Keratinocyte (primary cell): Measurements from ENCODE around the gene ZBTB20. TPM values are rescaled to one million over a fixed set of nuclear protein-coding genes. Genes with fewer than 3 reads are reported as not detected.

Source experiments
- DNase-seq: peaks from one replicate; pipeline ENCODE4 v3.0.0-alpha.2; 2011; ENCODE audit warnings: low read depth, missing footprints, low spot score
- FAIRE-seq: peaks from 2 replicates; lab custom pipeline; 2011; peaks lifted over from hg19 to GRCh38; lab: Jason Lieb, UNC
- H2AFZ ChIP-seq: 2 replicates; pipeline ENCODE4 v1.6.0; 2012; ENCODE audit warnings: low read length, control low read depth, inconsistent platforms; ENCODE audit not compliant: control insufficient read depth
- H3K27ac ChIP-seq: 2 replicates; pipeline ENCODE4 v1.5.1; 2011; ENCODE audit warnings: low read length; ENCODE audit not compliant: control insufficient read depth, insufficient read depth
- H3K27me3 ChIP-seq: 3 replicates; pipeline ENCODE4 v1.6.0; 2011; ENCODE audit warnings: low read length; ENCODE audit not compliant: control insufficient read depth, insufficient read depth; ENCODE audit errors: extremely low read depth
- H3K36me3 ChIP-seq, 2 experiments: 2 replicates in 1 of 2; 3 replicates in 1 of 2; pipeline ENCODE4 v1.5.1; 2011; ENCODE audit warnings: low read length in 2 of 2, mild to moderate bottlenecking in 1 of 2; ENCODE audit not compliant: control insufficient read depth in 2 of 2, insufficient read depth in 2 of 2; ENCODE audit errors: extremely low read depth in 1 of 2
- H3K4me1 ChIP-seq: 3 replicates; pipeline ENCODE4 v1.5.1; 2011; ENCODE audit warnings: low read length; ENCODE audit not compliant: control insufficient read depth, insufficient read depth; ENCODE audit errors: extremely low read depth
- H3K4me2 ChIP-seq: 3 replicates; pipeline ENCODE4 v1.6.0; 2011; ENCODE audit warnings: low read depth, low read length; ENCODE audit not compliant: control insufficient read depth, insufficient read depth; ENCODE audit errors: extremely low read depth
- H3K4me3 ChIP-seq, 3 experiments: fragments of 200-600 bp in 1 of 3; sonication (generic) in 1 of 3; 2 replicates in 2 of 3; 3 replicates in 1 of 3; pipeline ENCODE4 v1.5.1; 2011 to 2016; ENCODE audit warnings: low read length in 3 of 3, mild to moderate bottlenecking in 3 of 3, control low read depth in 2 of 3, inconsistent platforms in 1 of 3, low read depth in 1 of 3, mixed read lengths in 1 of 3, mixed run types in 1 of 3, moderate library complexity in 1 of 3; ENCODE audit not compliant: control insufficient read depth in 2 of 3, insufficient read depth in 2 of 3; ENCODE audit errors: extremely low read depth in 1 of 3
- H3K79me2 ChIP-seq: 2 replicates; pipeline ENCODE4 v1.6.0; 2012; ENCODE audit warnings: low read length; ENCODE audit not compliant: control insufficient read depth, insufficient read depth
- H3K9ac ChIP-seq: 3 replicates; pipeline ENCODE4 v1.6.0; 2011; ENCODE audit warnings: low read length; ENCODE audit not compliant: control insufficient read depth, insufficient read depth; ENCODE audit errors: extremely low read depth
- H3K9me1 ChIP-seq: 3 replicates; pipeline ENCODE4 v1.6.0; 2011; ENCODE audit warnings: low read length; ENCODE audit not compliant: control insufficient read depth, insufficient read depth; ENCODE audit errors: extremely low read depth
- H3K9me3 ChIP-seq: 2 replicates; pipeline ENCODE4 v1.5.1; 2012; ENCODE audit warnings: low read depth, low read length; ENCODE audit not compliant: control insufficient read depth
- H4K20me1 ChIP-seq: 3 replicates; pipeline ENCODE4 v1.6.0; 2011; ENCODE audit warnings: low read length; ENCODE audit not compliant: control insufficient read depth, insufficient read depth; ENCODE audit errors: extremely low read depth
- EZH2 ChIP-seq: IDR thresholded peaks from one replicate; pipeline ENCODE4 v1.6.1; 2012; ENCODE audit warnings: inconsistent platforms, mild to moderate bottlenecking, low read length, moderate library complexity
- dilution Hi-C: fragments of 300-500 bp; cut with MboI; formaldehyde crosslinking; loops from one replicate; pipeline ENCODE4 v1.7.0; 2020; ENCODE audit warnings: low sequenced_read_pairs; ENCODE audit not compliant: extremely low pct_ligation_motif_present
- polyA plus RNA-seq, 5 experiments: library from polyadenylated mRNA; depleted of rRNA in 3 of 5; stranded (reverse) in 3 of 5; stranded (forward) in 1 of 5; unstranded in 1 of 5; fragments of >200 nt; gene quantifications; 1 replicate in 1 of 5; 2 replicates in 3 of 5; 3 replicates in 1 of 5; pipeline versions ENCODE4 v1.2.1 to v1.2.3, GENCODE V29; 2011 to 2012; ENCODE audit warnings: missing spikeins in 2 of 5, low read depth in 1 of 5, low replicate concordance in 1 of 5
- TF ChIP-seq, protein P1 (sequence below), 3 experiments: IDR thresholded peaks in 1 of 3; conservative IDR thresholded peaks in 1 of 3; optimal IDR thresholded peaks in 1 of 3; 2 replicates in 2 of 3; 3 replicates in 1 of 3; pipeline versions ENCODE3 to v1.5.1; 2011; ENCODE audit warnings: low read length in 3 of 3, mild to moderate bottlenecking in 3 of 3, moderate library complexity in 2 of 3, control low read depth in 1 of 3, inconsistent platforms in 1 of 3; ENCODE audit not compliant: insufficient read depth in 2 of 3; ENCODE audit errors: extremely low read depth in 1 of 3

Gene ZBTB20
- polyA plus RNA-seq, 1 donor (not counting 4 experiments of a cell fraction or from before 2014, with no cell fraction given) = 0.52 TPM

DNA sequence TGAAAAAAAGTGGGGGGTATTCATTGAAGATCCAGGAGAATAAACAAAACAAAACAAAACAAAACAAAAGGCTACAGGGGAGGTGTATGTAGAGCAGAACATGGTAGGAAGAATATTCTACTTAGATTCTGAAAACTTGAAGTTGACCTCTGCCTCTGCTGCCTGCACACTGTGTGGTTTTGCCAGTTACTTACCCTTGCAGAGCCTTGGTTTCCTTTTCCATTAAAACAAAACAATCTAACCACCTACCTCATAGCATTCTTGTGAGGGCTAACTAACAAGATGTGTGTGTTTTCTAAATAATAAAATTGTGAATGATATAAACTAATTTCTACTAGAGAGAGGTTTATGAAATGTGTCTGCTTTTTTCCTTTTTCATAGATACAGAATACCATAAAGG lies 430.2 kb downstream of the ZBTB20 start:
- Histone ChIP-seq H3K79me2 (no peaks in the 10 kb centered on the region), H3K27me3 (no peaks in the 10 kb centered on the region), H3K9me3 (no peaks in the 10 kb centered on the region), H3K9me1 (no peaks in the 10 kb centered on the region), H3K4me1 (no peaks in the 10 kb centered on the region), H3K4me3 (no peak overlapping the region), H3K36me3 (no peaks in the 10 kb centered on the region), H3K27ac (no peak overlapping the region), H3K9ac (no peak overlapping the region), H4K20me1 (no peaks in the 10 kb centered on the region), H2AFZ (no peak overlapping the region), H3K4me2 (no peak overlapping the region)
- TF ChIP-seq EZH2 = no peak
- TF ChIP-seq, protein P1, sequence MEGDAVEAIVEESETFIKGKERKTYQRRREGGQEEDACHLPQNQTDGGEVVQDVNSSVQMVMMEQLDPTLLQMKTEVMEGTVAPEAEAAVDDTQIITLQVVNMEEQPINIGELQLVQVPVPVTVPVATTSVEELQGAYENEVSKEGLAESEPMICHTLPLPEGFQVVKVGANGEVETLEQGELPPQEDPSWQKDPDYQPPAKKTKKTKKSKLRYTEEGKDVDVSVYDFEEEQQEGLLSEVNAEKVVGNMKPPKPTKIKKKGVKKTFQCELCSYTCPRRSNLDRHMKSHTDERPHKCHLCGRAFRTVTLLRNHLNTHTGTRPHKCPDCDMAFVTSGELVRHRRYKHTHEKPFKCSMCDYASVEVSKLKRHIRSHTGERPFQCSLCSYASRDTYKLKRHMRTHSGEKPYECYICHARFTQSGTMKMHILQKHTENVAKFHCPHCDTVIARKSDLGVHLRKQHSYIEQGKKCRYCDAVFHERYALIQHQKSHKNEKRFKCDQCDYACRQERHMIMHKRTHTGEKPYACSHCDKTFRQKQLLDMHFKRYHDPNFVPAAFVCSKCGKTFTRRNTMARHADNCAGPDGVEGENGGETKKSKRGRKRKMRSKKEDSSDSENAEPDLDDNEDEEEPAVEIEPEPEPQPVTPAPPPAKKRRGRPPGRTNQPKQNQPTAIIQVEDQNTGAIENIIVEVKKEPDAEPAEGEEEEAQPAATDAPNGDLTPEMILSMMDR (optimal IDR thresholded peaks at IDR 0.05 in 1 of 3, IDR thresholded peaks at IDR 0.05 in 1 of 3, conservative IDR thresholded peaks at IDR 0.05 in 1 of 3; ENCODE audit: extremely low read depth in 1 of 3, insufficient read depth in 2 of 3, low read length in 3 of 3) = no peak
- DNase-seq = no peak
- FAIRE-seq = no peak
- dilution Hi-C loops = no loop called here

DNA sequence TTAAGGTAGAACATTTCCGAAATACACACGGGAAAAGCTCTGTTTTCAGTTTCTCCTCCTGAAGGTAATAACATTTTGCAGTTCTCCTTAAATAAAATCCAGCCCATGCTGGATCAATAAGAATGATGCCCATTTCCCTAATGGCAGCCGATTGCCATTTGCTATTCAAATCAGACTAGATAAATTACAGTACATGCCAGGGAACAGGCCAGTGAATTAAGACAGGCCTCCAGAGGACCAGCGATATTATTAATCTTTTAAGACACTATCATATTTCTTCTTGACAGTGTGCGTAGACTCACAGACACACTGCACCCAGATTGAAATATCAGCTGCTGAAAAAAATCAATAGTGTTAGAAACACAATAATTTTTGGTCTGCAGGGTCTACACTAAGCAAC lies 431.0 kb downstream of the ZBTB20 start:
- H3K79me2 ChIP-seq = no peaks in the 10 kb centered on the region
- no peaks in the 10 kb centered on the region for H3K4me1 ChIP-seq
- no peaks in the 10 kb centered on the region for H3K27me3 ChIP-seq
- H3K4me3 ChIP-seq = no peak overlapping the region
- H2AFZ ChIP-seq = no peak overlapping the region
- H3K9me1 ChIP-seq = no peaks in the 10 kb centered on the region
- TF ChIP-seq, protein P1 (optimal IDR thresholded peaks at IDR 0.05 in 1 of 3, IDR thresholded peaks at IDR 0.05 in 1 of 3, conservative IDR thresholded peaks at IDR 0.05 in 1 of 3; ENCODE audit: extremely low read depth in 1 of 3, insufficient read depth in 2 of 3, low read length in 3 of 3) = no peak
- FAIRE-seq (no peak), DNase-seq (no peak)
- H3K27ac ChIP-seq = no peak overlapping the region
- dilution Hi-C loops = no loop called here
- no peaks in the 10 kb centered on the region for H3K36me3 ChIP-seq
- no peak overlapping the region for H3K9ac ChIP-seq
- no peak overlapping the region for H3K4me2 ChIP-seq
- no peaks in the 10 kb centered on the region for H3K9me3 ChIP-seq
- H4K20me1 ChIP-seq = no peaks in the 10 kb centered on the region
